Gastroesophageal sphincter (tissue), 3 donors: ENCODE measurements around the gene MEX3A.

Experiments
- EP300 ChIP-seq: sonication (generic); formaldehyde crosslinking; IDR thresholded peaks from one replicate; pipeline ENCODE4 v1.6.1; 2017; ENCODE audit warnings: antibody characterized with exemption, mild to moderate bottlenecking
- POLR2AphosphoS5 ChIP-seq: sonication (generic); formaldehyde crosslinking; IDR thresholded peaks from one replicate; pipeline ENCODE4 v1.6.1; 2017; ENCODE audit warnings: antibody characterized with exemption
- TF ChIP-seq, protein P1 (sequence below), 4 experiments: fragments of 200-600 bp in 2 of 4; fragments of 450-650 bp in 2 of 4; sonication (generic) in 1 of 4; IDR thresholded peaks; one replicate each; pipeline ENCODE4 v1.5.1; 2017 to 2019; ENCODE audit warnings: antibody characterized with exemption in 4 of 4, mild to moderate bottlenecking in 2 of 4, moderate library complexity in 2 of 4

- TF ChIP-seq, protein P1, sequence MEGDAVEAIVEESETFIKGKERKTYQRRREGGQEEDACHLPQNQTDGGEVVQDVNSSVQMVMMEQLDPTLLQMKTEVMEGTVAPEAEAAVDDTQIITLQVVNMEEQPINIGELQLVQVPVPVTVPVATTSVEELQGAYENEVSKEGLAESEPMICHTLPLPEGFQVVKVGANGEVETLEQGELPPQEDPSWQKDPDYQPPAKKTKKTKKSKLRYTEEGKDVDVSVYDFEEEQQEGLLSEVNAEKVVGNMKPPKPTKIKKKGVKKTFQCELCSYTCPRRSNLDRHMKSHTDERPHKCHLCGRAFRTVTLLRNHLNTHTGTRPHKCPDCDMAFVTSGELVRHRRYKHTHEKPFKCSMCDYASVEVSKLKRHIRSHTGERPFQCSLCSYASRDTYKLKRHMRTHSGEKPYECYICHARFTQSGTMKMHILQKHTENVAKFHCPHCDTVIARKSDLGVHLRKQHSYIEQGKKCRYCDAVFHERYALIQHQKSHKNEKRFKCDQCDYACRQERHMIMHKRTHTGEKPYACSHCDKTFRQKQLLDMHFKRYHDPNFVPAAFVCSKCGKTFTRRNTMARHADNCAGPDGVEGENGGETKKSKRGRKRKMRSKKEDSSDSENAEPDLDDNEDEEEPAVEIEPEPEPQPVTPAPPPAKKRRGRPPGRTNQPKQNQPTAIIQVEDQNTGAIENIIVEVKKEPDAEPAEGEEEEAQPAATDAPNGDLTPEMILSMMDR (IDR thresholded peaks at IDR 0.05) = no peak
- TF ChIP-seq EP300 (no peak), POLR2AphosphoS5 (no peak)
Observed at GRCh38 chr1:156120318-156120717, 38.1 kb upstream of the MEX3A start.
